ENCODE data around the gene PIK3AP1. TPM values are rescaled to one million over a fixed set of nuclear protein-coding genes. Genes with fewer than 3 reads are reported as not detected.
"Not testable (repeated sequence)": the region's sequence is repeated elsewhere in the genome, so short reads cannot be mapped to it uniquely, and the experiment has no call there.

Gene PIK3AP1, protein sequence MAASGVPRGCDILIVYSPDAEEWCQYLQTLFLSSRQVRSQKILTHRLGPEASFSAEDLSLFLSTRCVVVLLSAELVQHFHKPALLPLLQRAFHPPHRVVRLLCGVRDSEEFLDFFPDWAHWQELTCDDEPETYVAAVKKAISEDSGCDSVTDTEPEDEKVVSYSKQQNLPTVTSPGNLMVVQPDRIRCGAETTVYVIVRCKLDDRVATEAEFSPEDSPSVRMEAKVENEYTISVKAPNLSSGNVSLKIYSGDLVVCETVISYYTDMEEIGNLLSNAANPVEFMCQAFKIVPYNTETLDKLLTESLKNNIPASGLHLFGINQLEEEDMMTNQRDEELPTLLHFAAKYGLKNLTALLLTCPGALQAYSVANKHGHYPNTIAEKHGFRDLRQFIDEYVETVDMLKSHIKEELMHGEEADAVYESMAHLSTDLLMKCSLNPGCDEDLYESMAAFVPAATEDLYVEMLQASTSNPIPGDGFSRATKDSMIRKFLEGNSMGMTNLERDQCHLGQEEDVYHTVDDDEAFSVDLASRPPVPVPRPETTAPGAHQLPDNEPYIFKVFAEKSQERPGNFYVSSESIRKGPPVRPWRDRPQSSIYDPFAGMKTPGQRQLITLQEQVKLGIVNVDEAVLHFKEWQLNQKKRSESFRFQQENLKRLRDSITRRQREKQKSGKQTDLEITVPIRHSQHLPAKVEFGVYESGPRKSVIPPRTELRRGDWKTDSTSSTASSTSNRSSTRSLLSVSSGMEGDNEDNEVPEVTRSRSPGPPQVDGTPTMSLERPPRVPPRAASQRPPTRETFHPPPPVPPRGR
- 10 to 100 TPM in 1 of 2 experiments, 1 to 10 TPM in 1; 8.7 to 11.5 TPM for total RNA-seq

DNA sequence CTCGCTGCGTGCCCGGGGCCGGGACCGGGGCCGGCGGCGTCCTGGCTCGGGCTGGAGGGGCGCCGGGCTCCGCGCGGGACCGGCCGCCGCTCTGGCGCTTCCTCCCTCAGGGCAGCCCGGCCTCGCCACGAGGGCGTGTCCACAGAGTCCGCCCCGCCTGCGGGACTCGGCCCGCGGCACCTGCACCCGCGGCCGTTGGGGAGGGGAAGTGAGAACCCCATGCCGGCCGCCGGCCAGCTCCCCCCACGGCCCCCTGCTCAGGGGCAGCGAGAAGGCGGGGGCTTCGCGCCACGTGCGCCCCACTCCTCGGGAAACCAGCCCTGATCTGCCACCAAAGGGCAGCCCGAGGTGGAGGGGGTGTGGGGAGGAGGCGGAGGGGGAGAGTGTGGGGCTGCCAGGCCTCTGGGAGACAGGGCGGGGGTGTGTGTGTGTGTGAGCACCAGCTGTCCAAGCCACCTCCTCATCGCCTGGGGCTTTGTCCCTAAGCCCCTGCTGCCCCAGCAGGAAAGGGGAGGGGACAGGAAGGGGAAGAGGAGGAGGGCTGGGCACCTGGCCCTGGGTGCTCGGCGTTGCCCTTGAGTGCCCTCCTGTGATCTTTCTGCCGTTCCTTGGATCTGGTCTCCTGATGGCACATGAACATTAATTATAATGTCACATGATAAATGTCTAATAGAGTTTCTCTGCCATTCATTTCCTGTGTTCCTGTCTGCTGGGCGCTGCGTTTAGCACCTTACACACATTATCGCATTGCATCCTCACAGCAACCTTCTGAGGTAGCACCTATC, at the start of gene PIK3AP1:
TSS of gene PIK3AP1 (minus strand) at position 93 of the 785 bp plus-strand sequence. CDS start 120 bp downstream, outside the sequence.
- DNase-seq, result peak; percentile 63
- Mint-ChIP-seq H3K4me3 (peak within 1 kb of the TSS; percentile 98), H3K27ac (peak within 1 kb of the TSS; percentile 85), H3K27me3 (no peaks in the 10 kb centered on the region), H3K4me1 (peaks cover 39% of the 10 kb centered on the region), H3K9me3 (ENCODE audit: low read depth) (no peaks in the 10 kb centered on the region), H3K36me3 (peaks cover 3% of the 10 kb centered on the region)
- CTCF ChIA-PET, result interaction anchor here (0.7 to 2.5 kb wide), 5 partner anchors 67 to 324 kb away, joined by 3 to 18 read pairs (median 3); no protein-coding TSS in a partner anchor
- ATAC-seq, result peak; percentile 88

DNA sequence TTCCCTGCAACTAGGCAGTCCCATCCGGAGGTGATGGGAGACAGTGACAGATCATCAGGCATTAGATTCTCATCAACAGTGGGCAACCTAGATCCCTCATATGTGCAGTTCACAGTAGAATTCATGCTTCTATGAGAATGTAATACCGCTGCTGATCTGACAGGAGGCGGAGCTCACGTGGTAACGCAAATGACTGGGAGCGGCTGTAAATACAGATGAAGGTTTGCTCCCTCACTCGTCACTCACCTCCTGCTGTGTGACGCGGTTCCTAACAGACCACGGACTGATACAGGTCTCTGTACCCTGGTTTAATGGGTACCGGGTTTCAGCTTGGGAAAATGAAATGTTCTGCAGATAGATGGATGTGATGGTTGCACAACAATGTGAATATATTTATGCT, 47.8 kb upstream of the PIK3AP1 start:
- Mint-ChIP-seq H3K4me1 (peaks cover 5% of the 10 kb centered on the region), H3K4me3 (no peak overlapping the region), H3K27me3 (no peaks in the 10 kb centered on the region), H3K9me3 (ENCODE audit: low read depth) (peaks cover 2% of the 10 kb centered on the region), H3K36me3 (peaks cover 1% of the 10 kb centered on the region), H3K27ac (no peak overlapping the region)
- CTCF ChIA-PET, result no interaction called here
- DNase-seq (no peak), ATAC-seq (no peak)

GRCh38 chr10:96767611-96768010, 47.3 kb upstream of the PIK3AP1 start:
- Mint-ChIP-seq H3K9me3 (ENCODE audit: low read depth) (peaks cover 2% of the 10 kb centered on the region), H3K4me3 (no peak overlapping the region), H3K4me1 (peaks cover 5% of the 10 kb centered on the region), H3K27me3 (no peaks in the 10 kb centered on the region), H3K27ac (no peak overlapping the region), H3K36me3 (peaks cover 1% of the 10 kb centered on the region)
- no peak for DNase-seq
- ATAC-seq, result no peak
- CTCF ChIA-PET, result no interaction called here

DNA sequence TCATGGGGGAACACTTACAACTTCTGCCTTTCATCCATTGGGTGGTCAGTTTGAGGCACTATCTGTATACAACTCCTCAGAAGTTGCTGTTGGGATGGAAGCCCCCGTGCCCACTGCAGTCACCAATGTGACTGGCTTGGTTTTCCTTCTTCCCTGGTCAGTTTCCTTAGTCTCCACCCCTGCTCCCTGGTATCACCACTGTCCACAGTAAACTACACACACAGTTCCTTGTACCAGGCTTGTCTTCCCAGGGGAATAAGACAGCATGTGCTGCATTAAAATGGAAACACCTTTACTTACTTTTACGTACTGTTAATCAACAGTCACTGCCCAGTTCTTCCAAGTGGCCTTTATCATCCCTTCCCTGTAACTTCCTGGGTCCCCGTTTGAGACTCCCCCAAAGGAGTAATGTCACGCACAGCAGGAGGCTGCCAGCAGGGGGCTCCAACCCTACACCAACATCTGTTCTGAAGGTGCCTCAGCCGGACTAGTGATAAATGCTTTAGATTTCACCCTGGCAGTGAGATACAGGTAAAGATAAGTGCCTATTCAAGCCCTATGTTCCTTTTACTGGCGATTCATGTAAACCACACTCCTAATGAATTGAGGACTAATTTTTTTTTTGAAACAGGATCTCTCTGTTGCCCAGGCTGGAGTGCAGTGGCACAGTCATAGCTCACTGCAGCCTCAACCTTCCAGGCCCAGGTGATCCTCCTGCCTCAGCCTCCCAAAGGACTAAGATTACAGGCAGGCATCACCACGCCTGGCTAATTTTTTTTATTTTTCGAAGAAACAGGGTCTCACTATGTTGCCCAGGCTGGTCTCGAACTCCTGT, 45.3 kb upstream of the PIK3AP1 start:
- CTCF ChIA-PET, result interaction anchor here (1.4 kb wide), 1 partner anchor 127 kb away, joined by 4 read pairs; no protein-coding TSS in a partner anchor
- peaks cover 7% of the 10 kb centered on the region for H3K27me3 Mint-ChIP-seq
- no peaks in the 10 kb centered on the region for H3K9me3 Mint-ChIP-seq (ENCODE audit: low read depth)
- no peak overlapping the region for H3K27ac Mint-ChIP-seq
- peak; percentile 98 for ATAC-seq
- H3K4me3 Mint-ChIP-seq, result no peak overlapping the region
- peaks cover 1% of the 10 kb centered on the region for H3K36me3 Mint-ChIP-seq
- H3K4me1 Mint-ChIP-seq, result peaks cover 5% of the 10 kb centered on the region
- peak; percentile 85 for DNase-seq

DNA sequence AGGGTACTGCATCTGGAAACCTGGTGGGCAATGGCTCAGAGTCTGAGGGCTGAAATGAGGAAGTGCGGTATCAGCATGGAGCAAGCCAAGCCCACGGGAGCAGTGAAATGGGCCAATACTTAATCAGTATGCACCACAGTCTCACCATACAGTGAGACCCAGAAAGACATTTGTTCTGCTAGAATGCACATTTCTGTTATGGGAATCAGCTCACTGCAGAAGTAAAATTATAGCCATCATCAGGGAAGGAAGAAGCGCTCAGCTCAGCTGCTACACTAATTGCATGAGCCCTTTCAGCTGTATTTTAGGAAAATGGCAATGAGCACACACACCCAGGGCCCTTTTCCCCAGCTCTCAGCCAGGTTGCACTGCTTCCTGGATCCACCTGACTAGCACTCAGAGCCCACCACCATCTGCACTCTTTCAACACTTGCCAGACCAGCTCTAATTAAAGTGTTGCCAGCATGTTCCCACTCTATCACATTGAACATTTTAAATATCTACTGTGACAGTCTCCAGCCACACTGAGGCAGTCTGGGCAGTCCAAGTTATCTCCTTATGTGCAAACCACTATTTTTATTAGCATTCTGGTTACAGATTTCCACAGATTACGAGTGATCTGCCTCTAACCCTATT, 44.2 kb upstream of the PIK3AP1 start:
- H3K36me3 Mint-ChIP-seq, result no peaks in the 10 kb centered on the region
- H3K4me1 Mint-ChIP-seq, result peaks cover 5% of the 10 kb centered on the region
- CTCF ChIA-PET, result interaction anchor here (1.4 to 1.5 kb wide), 3 partner anchors 121 to 261 kb away, joined by 3 to 4 read pairs (median 4); no protein-coding TSS in a partner anchor
- H3K4me3 Mint-ChIP-seq, result no peak overlapping the region
- ATAC-seq (no peak), DNase-seq (no peak)
- no peaks in the 10 kb centered on the region for H3K9me3 Mint-ChIP-seq (ENCODE audit: low read depth)
- no peak overlapping the region for H3K27ac Mint-ChIP-seq
- H3K27me3 Mint-ChIP-seq, result peaks cover 7% of the 10 kb centered on the region

- H3K27ac Mint-ChIP-seq, result no peak overlapping the region
- no peak overlapping the region for H3K4me3 Mint-ChIP-seq
- H3K9me3 Mint-ChIP-seq (ENCODE audit: low read depth), result no peaks in the 10 kb centered on the region
- CTCF ChIA-PET, result interaction anchor here (0.7 to 1.2 kb wide), 2 partner anchors 41 to 117 kb away, joined by 3 read pairs; no protein-coding TSS in a partner anchor
- peaks cover 9% of the 10 kb centered on the region for H3K4me1 Mint-ChIP-seq
- no peak for DNase-seq
- H3K36me3 Mint-ChIP-seq, result no peaks in the 10 kb centered on the region
- ATAC-seq, result peak; percentile 49
- peaks cover 18% of the 10 kb centered on the region for H3K27me3 Mint-ChIP-seq
Measured at GRCh38 chr10:96758423-96758822, 38.1 kb upstream of the PIK3AP1 start.

- ATAC-seq, result no peak
- no peak overlapping the region for H3K4me3 Mint-ChIP-seq
- peaks cover 9% of the 10 kb centered on the region for H3K4me1 Mint-ChIP-seq
- H3K9me3 Mint-ChIP-seq (ENCODE audit: low read depth), result no peaks in the 10 kb centered on the region
- no peaks in the 10 kb centered on the region for H3K36me3 Mint-ChIP-seq
- no peak overlapping the region for H3K27ac Mint-ChIP-seq
- H3K27me3 Mint-ChIP-seq, result peaks cover 14% of the 10 kb centered on the region
- CTCF ChIA-PET, result interaction anchor here (0.9 kb wide), 2 partner anchors 15 to 454 kb away, joined by 3 read pairs; no protein-coding TSS in a partner anchor
- DNase-seq, result no peak
Measured at GRCh38 chr10:96756111-96756903, 36.0 kb upstream of the PIK3AP1 start.

GRCh38 chr10:96753956-96754355, 33.6 kb upstream of the PIK3AP1 start:
- Mint-ChIP-seq H3K27ac (no peak overlapping the region), H3K36me3 (no peaks in the 10 kb centered on the region), H3K4me3 (no peak overlapping the region), H3K4me1 (peaks cover 9% of the 10 kb centered on the region), H3K27me3 (peaks cover 8% of the 10 kb centered on the region), H3K9me3 (ENCODE audit: low read depth) (no peaks in the 10 kb centered on the region)
- ATAC-seq, result no peak
- CTCF ChIA-PET, result interaction anchor here (1.1 kb wide), 1 partner anchor 111 kb away, joined by 3 read pairs; no protein-coding TSS in a partner anchor
- DNase-seq, result no peak

- CTCF ChIA-PET, result interaction anchor here (1.8 kb wide), 1 partner anchor 112 kb away, joined by 6 read pairs; no protein-coding TSS in a partner anchor
- H3K9me3 Mint-ChIP-seq (ENCODE audit: low read depth), result no peaks in the 10 kb centered on the region
- H3K27ac Mint-ChIP-seq, result no peak overlapping the region
- H3K4me3 Mint-ChIP-seq, result no peak overlapping the region
- peaks cover 12% of the 10 kb centered on the region for H3K4me1 Mint-ChIP-seq
- ATAC-seq, result no peak
- H3K36me3 Mint-ChIP-seq, result no peaks in the 10 kb centered on the region
- DNase-seq, result no peak
- peaks cover 8% of the 10 kb centered on the region for H3K27me3 Mint-ChIP-seq
Measured at GRCh38 chr10:96752375-96752774, 32.1 kb upstream of the PIK3AP1 start.

- peaks cover 11% of the 10 kb centered on the region for H3K27me3 Mint-ChIP-seq
- H3K9me3 Mint-ChIP-seq (ENCODE audit: low read depth); ATAC-seq; DNase-seq; H3K36me3 Mint-ChIP-seq; H3K27ac Mint-ChIP-seq; H3K4me3 Mint-ChIP-seq: not testable (repeated sequence)
- H3K4me1 Mint-ChIP-seq, result peaks cover 12% of the 10 kb centered on the region
- CTCF ChIA-PET, result interaction anchor here (0.6 kb wide), 2 partner anchors 10 to 220 kb away, joined by 3 read pairs; no protein-coding TSS in a partner anchor
Measured at GRCh38 chr10:96750316-96750715, 30.0 kb upstream of the PIK3AP1 start.
